ENCODE measurements around the gene C1QA. TPM values are rescaled to one million over a fixed set of nuclear protein-coding genes. Genes with fewer than 3 reads are reported as not detected.

The C1QA gene
- total RNA-seq, 4 donors from 2014 or later, result 12.3 to 90.8 (median 28.7) TPM

GRCh38 chr1:22618056-22618455, 18.4 kb upstream of the C1QA start:
- no peaks in the 10 kb centered on the region for H3K27me3 ChIP-seq
- no peaks in the 10 kb centered on the region for H3K4me1 ChIP-seq
- no peaks in the 10 kb centered on the region for H3K36me3 ChIP-seq
- no peak for DNase-seq
- H3K27ac ChIP-seq, result no peak overlapping the region
- H3K4me3 ChIP-seq, result no peak overlapping the region
- TF ChIP-seq POLR2A (IDR thresholded peaks at IDR 0.05), result no peak
- TF ChIP-seq CTCF (IDR thresholded peaks at IDR 0.05), result no peak
- no peaks in the 10 kb centered on the region for H3K9me3 ChIP-seq

DNA sequence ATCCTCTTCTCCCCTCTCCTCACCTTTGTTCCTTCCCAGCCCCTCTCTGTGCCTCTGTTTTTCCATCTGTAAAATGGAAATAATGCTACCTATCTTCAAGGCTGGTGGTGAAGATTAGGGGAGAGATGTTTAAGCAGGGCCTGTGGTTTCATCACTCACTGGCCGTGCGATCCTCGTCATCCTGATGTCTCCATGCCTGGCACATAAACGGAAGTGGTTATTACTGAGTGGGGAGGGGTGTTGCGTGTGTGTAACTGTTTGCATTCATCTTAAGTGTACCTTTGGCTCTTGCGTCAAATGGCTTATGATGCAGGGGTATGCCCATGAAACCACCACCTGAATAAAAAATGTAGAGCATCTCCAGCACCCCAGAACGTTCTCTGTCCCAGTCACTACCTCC, 17.2 kb upstream of the C1QA start:
- no peak overlapping the region for H3K4me3 ChIP-seq
- no peaks in the 10 kb centered on the region for H3K27me3 ChIP-seq
- TF ChIP-seq CTCF (IDR thresholded peaks at IDR 0.05) (no peak), POLR2A (IDR thresholded peaks at IDR 0.05) (no peak)
- no peak overlapping the region for H3K27ac ChIP-seq
- no peak for DNase-seq
- H3K4me1 ChIP-seq, result no peaks in the 10 kb centered on the region
- H3K9me3 ChIP-seq, result no peaks in the 10 kb centered on the region
- H3K36me3 ChIP-seq, result no peaks in the 10 kb centered on the region

DNA sequence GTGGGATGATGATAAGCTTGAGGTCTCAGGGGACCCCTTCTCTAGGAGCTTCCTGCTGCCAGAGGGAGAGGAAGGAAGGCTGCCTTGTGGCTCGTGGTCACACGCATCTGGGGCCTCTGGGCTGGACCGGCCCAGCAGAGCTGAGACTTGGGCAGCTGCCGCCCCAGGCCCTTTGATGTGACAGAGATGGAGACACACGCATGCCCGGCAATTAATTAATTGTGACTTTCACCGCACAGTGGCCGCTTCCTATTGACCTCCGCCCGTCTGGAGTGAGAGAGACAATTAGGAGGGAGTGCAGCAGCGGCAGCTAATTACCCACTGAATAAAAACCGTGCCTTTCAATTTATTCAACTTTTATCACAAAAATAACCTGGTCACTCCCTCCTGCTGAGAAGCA, 16.6 kb upstream of the C1QA start:
- no peaks in the 10 kb centered on the region for H3K9me3 ChIP-seq
- no peaks in the 10 kb centered on the region for H3K4me1 ChIP-seq
- no peak overlapping the region for H3K4me3 ChIP-seq
- H3K27ac ChIP-seq, result no peak overlapping the region
- TF ChIP-seq POLR2A (IDR thresholded peaks at IDR 0.05), result no peak
- no peak for TF ChIP-seq CTCF (IDR thresholded peaks at IDR 0.05)
- no peak for DNase-seq
- no peaks in the 10 kb centered on the region for H3K36me3 ChIP-seq
- no peaks in the 10 kb centered on the region for H3K27me3 ChIP-seq

DNA sequence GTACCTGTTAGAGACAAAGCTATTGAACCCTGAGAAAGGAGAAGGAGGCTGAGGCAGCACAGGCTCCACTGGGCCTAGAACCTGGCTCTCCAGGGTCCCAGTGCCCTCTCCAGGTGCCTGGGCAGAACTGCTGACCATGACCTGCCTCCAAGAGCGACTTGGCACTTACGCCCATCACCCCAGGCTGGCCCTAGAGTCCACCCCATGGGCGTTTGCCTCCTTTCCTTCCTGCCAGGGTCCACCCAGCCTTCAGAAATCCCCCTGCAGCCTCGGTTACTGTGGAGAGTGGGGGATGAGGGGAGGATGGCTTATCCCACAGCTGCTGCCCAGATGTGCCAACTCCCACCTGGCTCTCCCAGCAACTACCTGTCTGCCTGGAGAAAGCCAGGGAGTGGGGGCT, 14.7 kb upstream of the C1QA start:
- Histone ChIP-seq H3K9me3 (no peaks in the 10 kb centered on the region), H3K27me3 (no peaks in the 10 kb centered on the region)

GRCh38 chr1:22625262-22625925, 11.0 kb upstream of the C1QA start:
- TF ChIP-seq CTCF (IDR thresholded peaks at IDR 0.05) (no peak), POLR2A (IDR thresholded peaks at IDR 0.05) (no peak)
- Histone ChIP-seq H3K27ac (no peak overlapping the region), H3K27me3 (no peaks in the 10 kb centered on the region), H3K9me3 (no peaks in the 10 kb centered on the region), H3K4me3 (no peak overlapping the region), H3K4me1 (no peaks in the 10 kb centered on the region), H3K36me3 (no peaks in the 10 kb centered on the region)
- no peak for DNase-seq

More for the DNA sequence above, 14.7 kb upstream of the C1QA start:
- TF ChIP-seq POLR2A (IDR thresholded peaks at IDR 0.05), result no peak
- no peak for TF ChIP-seq CTCF (IDR thresholded peaks at IDR 0.05)
- H3K4me3 ChIP-seq, result no peak overlapping the region
- DNase-seq, result no peak
- no peak overlapping the region for H3K27ac ChIP-seq
- H3K36me3 ChIP-seq, result no peaks in the 10 kb centered on the region
- H3K4me1 ChIP-seq, result no peaks in the 10 kb centered on the region

All from Peyer's patch (tissue), 4 donors.